Kidney (tissue), 14 donors: ENCODE data around the gene NDOR1. TPM values are rescaled to one million over a fixed set of nuclear protein-coding genes. Genes with fewer than 3 reads are reported as not detected.

ENCODE experiments used
- DNase-seq, 5 donors: peaks; one replicate each; pipeline ENCODE4 v3.0.0-alpha.2; 2013 to 2020
- FAIRE-seq: peaks from 2 replicates; lab custom pipeline; 2012; peaks lifted over from hg19 to GRCh38; lab: Jason Lieb, UNC
- H3K27ac ChIP-seq, 2 donors: one replicate each; pipeline ENCODE4 v1.7.0; 2013; ENCODE audit warnings: low read depth in 2 of 2, low read length in 2 of 2, inconsistent platforms in 1 of 2
- H3K27me3 ChIP-seq: one replicate; pipeline ENCODE4 v1.7.1; 2013; ENCODE audit warnings: low read length, inconsistent platforms; ENCODE audit not compliant: control insufficient read depth, insufficient read depth
- H3K36me3 ChIP-seq, 3 donors: one replicate each; pipeline versions ENCODE4 v1.7.0 to v1.7.1; 2013; ENCODE audit warnings: low read length in 3 of 3, control low read depth in 1 of 3, inconsistent platforms in 1 of 3; ENCODE audit not compliant: insufficient read depth in 3 of 3, control insufficient read depth in 2 of 3
- H3K4me1 ChIP-seq, 3 donors: one replicate each; pipeline versions ENCODE4 v1.7.0 to v1.7.1; 2013; ENCODE audit warnings: low read length in 3 of 3, inconsistent platforms in 1 of 3, low read depth in 1 of 3; ENCODE audit not compliant: control insufficient read depth in 2 of 3, insufficient read depth in 2 of 3
- H3K4me3 ChIP-seq, 3 donors: one replicate each; pipeline versions ENCODE4 v1.7.0 to v1.8.1; 2013; ENCODE audit warnings: low read length in 3 of 3, control low read depth in 1 of 3, inconsistent platforms in 1 of 3
- H3K9ac ChIP-seq, 3 donors: one replicate each; pipeline versions ENCODE4 v1.7.0 to v1.7.1; 2013; ENCODE audit warnings: low read length in 3 of 3, control low read depth in 1 of 3, inconsistent platforms in 1 of 3
- H3K9me3 ChIP-seq, 3 donors: one replicate each; pipeline versions ENCODE4 v1.7.0 to v1.7.1; 2013; ENCODE audit warnings: low read length in 3 of 3, control low read depth in 1 of 3, inconsistent platforms in 1 of 3; ENCODE audit not compliant: control insufficient read depth in 2 of 3, insufficient read depth in 1 of 3
- CTCF ChIP-seq: IDR thresholded peaks from 3 replicates; pipeline ENCODE4 v1.5.1; 2012; ENCODE audit warnings: mild to moderate bottlenecking, moderate library complexity, borderline replicate concordance; ENCODE audit not compliant: insufficient read depth; ENCODE audit errors: extremely low read depth
- intact Hi-C: fragments of 100-400 bp; cut with DNase I; formaldehyde crosslinking; loops from one replicate; pipeline ENCODE4 v1.11.1; 2022
- polyA plus RNA-seq: library from polyadenylated mRNA; stranded (reverse); fragments of 350-450 nt; fragmentation: Illumina TruSeq; extraction: RNeasy Lipid Tissue Mini Kit (QIAGEN cat#74804); gene quantifications from one replicate; pipeline ENCODE4 v1.2.3, GENCODE V29; 2014; ENCODE audit warnings: low read depth, low replicate concordance; ENCODE audit not compliant: insufficient read depth
- total RNA-seq: library from RNA; stranded (reverse); fragmentation: NEBNext Ultra II Directional; extraction: Animal tissue kit (Norgen Biotek cat#: 25700); gene quantifications from one replicate; pipeline ENCODE4 v1.2.1, GENCODE V29; 2021
- donor health status: control.
- donor health status: control.
- donor health status: control.
- donor health status: control.
- donor health status: control.
- donor health status: DM: yes; HTN: yes; CAD: no.
- donor health status: Normal renal cell carcinoma (clear cell type).

The NDOR1 gene
- total and polyA plus RNA-seq, 2 donors from 2014 or later, result 5.9 to 17.8 TPM

GRCh38 chr9:137193771-137194170 is 11.7 kb upstream of the NDOR1 start:
- H3K9ac ChIP-seq, result no peak overlapping the region
- FAIRE-seq, result no peak
- no peak for DNase-seq
- H3K4me3 ChIP-seq, result no peak overlapping the region
- H3K9me3 ChIP-seq, result no peaks in the 10 kb centered on the region
- H3K4me1 ChIP-seq, result peaks cover 0 to 56% (median 24%) of the 10 kb centered on the region in 3 donors
- H3K36me3 ChIP-seq, result peaks cover 0 to 9% (median 4%) of the 10 kb centered on the region in 3 donors
- intact Hi-C loops, result no loop called here
- peak overlapping the region in 1 of 2 donors; percentile 57 for H3K27ac ChIP-seq
- TF ChIP-seq CTCF, result no peak
- H3K27me3 ChIP-seq, result no peaks in the 10 kb centered on the region

GRCh38 chr9:137194388-137194787 is 11.1 kb upstream of the NDOR1 start:
- Histone ChIP-seq H3K9me3 (no peaks in the 10 kb centered on the region), H3K4me3 (no peak overlapping the region), H3K9ac (peak overlapping the region in 1 of 3 donors; percentile 19), H3K4me1 (peaks cover 0 to 58% (median 22%) of the 10 kb centered on the region in 3 donors), H3K27ac (peak overlapping the region; percentile 57 to 61), H3K27me3 (no peaks in the 10 kb centered on the region), H3K36me3 (peaks cover 0 to 9% (median 4%) of the 10 kb centered on the region in 3 donors)
- DNase-seq (no peak), FAIRE-seq (no peak)
- TF ChIP-seq CTCF, result no peak
- intact Hi-C loops, result no loop called here

GRCh38 chr9:137194909-137195308 is 10.6 kb upstream of the NDOR1 start:
- no peaks in the 10 kb centered on the region for H3K27me3 ChIP-seq
- no peak overlapping the region for H3K4me3 ChIP-seq
- peaks cover 0 to 9% (median 4%) of the 10 kb centered on the region in 3 donors for H3K36me3 ChIP-seq
- peak overlapping the region in 1 of 3 donors; percentile 19 for H3K9ac ChIP-seq
- H3K4me1 ChIP-seq, result peaks cover 0 to 55% (median 17%) of the 10 kb centered on the region in 3 donors
- FAIRE-seq (no peak), DNase-seq (no peak)
- intact Hi-C loops, result no loop called here
- TF ChIP-seq CTCF, result no peak
- peak overlapping the region in 1 of 2 donors; percentile 65 for H3K27ac ChIP-seq
- no peaks in the 10 kb centered on the region for H3K9me3 ChIP-seq
